NCI-H2171 treated with DMSO at 0.1 percent for 48 hours (cell line): ENCODE data around the gene INSC.

Experiments
- DNase-seq: peaks from one replicate; lab custom pipeline; 2025; lab: John Stamatoyannopoulos, UW

INSC gene

DNA sequence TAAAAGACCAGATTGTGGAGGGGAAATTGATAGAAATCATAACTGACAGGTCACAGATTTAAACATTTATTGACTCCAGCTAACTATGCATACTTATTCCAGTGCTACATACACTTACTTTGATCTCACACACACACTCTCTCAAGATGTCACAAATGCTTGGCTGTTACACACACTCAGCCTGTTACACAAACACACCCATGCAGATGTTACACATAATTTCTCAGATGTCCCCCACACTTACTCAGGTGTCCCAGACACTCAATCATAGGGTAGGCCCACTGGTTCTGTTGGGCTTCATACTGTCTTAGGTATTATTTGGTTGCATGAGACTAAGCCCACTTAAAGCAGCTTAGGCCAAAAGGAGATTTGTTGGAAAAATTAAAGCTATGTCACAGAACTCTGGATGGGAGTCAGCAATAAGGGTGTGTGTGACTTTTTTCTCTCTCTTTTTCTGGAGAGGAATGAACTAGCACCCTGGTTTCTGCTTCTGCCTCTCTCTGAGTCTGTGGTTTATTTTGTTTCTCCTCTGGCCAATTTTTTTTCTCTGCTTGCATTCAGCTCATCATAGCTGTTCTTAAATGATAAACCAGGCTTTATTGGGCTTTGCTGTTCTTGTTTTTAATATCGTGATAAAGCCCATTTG is 179.4 kb downstream of the INSC start:
- no peak for DNase-seq

DNA sequence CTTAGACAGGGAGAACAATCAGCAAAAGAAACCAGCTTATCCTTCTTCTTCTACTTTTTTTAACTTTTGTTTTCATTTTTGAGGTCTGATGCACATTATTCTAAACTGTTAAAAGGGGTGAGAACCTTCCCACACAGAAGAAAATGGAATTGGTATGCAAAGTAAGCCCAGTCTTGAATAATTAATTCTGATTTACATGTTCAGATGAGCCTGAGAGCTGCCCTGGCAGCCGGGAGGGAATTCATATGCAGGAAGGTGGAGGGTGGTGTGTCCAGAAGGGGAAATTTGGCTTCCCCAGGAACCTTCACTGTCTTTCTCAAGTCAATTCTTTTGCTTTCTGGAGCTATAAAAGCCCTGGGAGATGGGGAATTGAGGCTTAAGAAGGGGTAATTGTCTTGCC is 181.0 kb downstream of the INSC start:
- no peak for DNase-seq
